Neural crest cell (in vitro differentiated cells): Measurements from ENCODE around the gene RAB6B. TPM values are rescaled to one million over a fixed set of nuclear protein-coding genes. Genes with fewer than 3 reads are reported as not detected.

Experiments used
- DNase-seq: peaks from one replicate; pipeline ENCODE4 v3.0.0; 2021; ENCODE audit warnings: low read depth, mixed read lengths, low spot score
- H3K27ac Mint-ChIP-seq: one replicate; pipeline ENCODE4 v1.8.0; 2021; ENCODE audit warnings: mild to moderate bottlenecking, mixed read lengths; ENCODE audit not compliant: unreplicated experiment
- H3K27me3 Mint-ChIP-seq: 2 replicates; pipeline ENCODE4 v1.8.0; 2021; ENCODE audit warnings: low read depth, mild to moderate bottlenecking, mixed read lengths
- H3K36me3 Mint-ChIP-seq: 2 replicates; pipeline ENCODE4 v1.8.0; 2021; ENCODE audit warnings: low read depth, mild to moderate bottlenecking, mixed read lengths
- H3K4me1 Mint-ChIP-seq: 2 replicates; pipeline ENCODE4 v1.8.0; 2021; ENCODE audit warnings: mixed read lengths
- H3K4me3 Mint-ChIP-seq: one replicate; pipeline ENCODE4 v1.8.0; 2021; ENCODE audit warnings: mild to moderate bottlenecking, mixed read lengths
- H3K9me3 Mint-ChIP-seq: 2 replicates; pipeline ENCODE4 v1.8.0; 2021; ENCODE audit warnings: mixed read lengths
- CTCF ChIP-seq: fragments of 200-600 bp; sonication (generic); conservative IDR thresholded peaks from 2 replicates; pipeline ENCODE4 v1.5.0; 2021; ENCODE audit warnings: antibody characterized with exemption, mild to moderate bottlenecking
- total RNA-seq: library from RNA; stranded (reverse); gene quantifications from 2 replicates; pipeline ENCODE4 v1.2.1, GENCODE V29; 2021

RAB6B gene
- total RNA-seq, 1 donor from 2014 or later, result 15.5 TPM

GRCh38 chr3:133831966-133832801, 63.5 kb downstream of the RAB6B start:
- no peak for DNase-seq
- TF ChIP-seq CTCF, result peak; percentile 25
- H3K36me3 Mint-ChIP-seq, result no peaks in the 10 kb centered on the region
- H3K9me3 Mint-ChIP-seq, result no peaks in the 10 kb centered on the region
- H3K27ac Mint-ChIP-seq, result no peak overlapping the region
- no peaks in the 10 kb centered on the region for H3K27me3 Mint-ChIP-seq
- no peak overlapping the region for H3K4me3 Mint-ChIP-seq
- H3K4me1 Mint-ChIP-seq, result no peaks in the 10 kb centered on the region

GRCh38 chr3:133830071-133830470, 65.6 kb downstream of the RAB6B start:
- H3K9me3 Mint-ChIP-seq, result no peaks in the 10 kb centered on the region
- no peak for DNase-seq
- no peaks in the 10 kb centered on the region for H3K4me1 Mint-ChIP-seq
- no peaks in the 10 kb centered on the region for H3K27me3 Mint-ChIP-seq
- H3K36me3 Mint-ChIP-seq, result peaks cover 11% of the 10 kb centered on the region
- peak overlapping the region; percentile 32 for H3K27ac Mint-ChIP-seq
- no peak for TF ChIP-seq CTCF
- H3K4me3 Mint-ChIP-seq, result no peak overlapping the region

- no peaks in the 10 kb centered on the region for H3K4me1 Mint-ChIP-seq
- no peaks in the 10 kb centered on the region for H3K27me3 Mint-ChIP-seq
- no peak overlapping the region for H3K27ac Mint-ChIP-seq
- H3K9me3 Mint-ChIP-seq, result no peaks in the 10 kb centered on the region
- DNase-seq, result no peak
- H3K36me3 Mint-ChIP-seq, result peaks cover 11% of the 10 kb centered on the region
- no peak overlapping the region for H3K4me3 Mint-ChIP-seq
- no peak for TF ChIP-seq CTCF
These were observed 66.4 kb downstream of the RAB6B start for GRCh38 chr3:133829310-133829707.

- no peaks in the 10 kb centered on the region for H3K4me1 Mint-ChIP-seq
- H3K27me3 Mint-ChIP-seq, result no peaks in the 10 kb centered on the region
- peaks cover 16% of the 10 kb centered on the region for H3K36me3 Mint-ChIP-seq
- peak overlapping the region; percentile 50 for H3K27ac Mint-ChIP-seq
- TF ChIP-seq CTCF, result no peak
- H3K9me3 Mint-ChIP-seq, result no peaks in the 10 kb centered on the region
- DNase-seq, result no peak
- H3K4me3 Mint-ChIP-seq, result no peak overlapping the region
These were observed 66.9 kb downstream of the RAB6B start for GRCh38 chr3:133828576-133829309.

GRCh38 chr3:133827684-133828083, 68.0 kb downstream of the RAB6B start:
- Mint-ChIP-seq H3K9me3 (no peaks in the 10 kb centered on the region), H3K27ac (no peak overlapping the region), H3K36me3 (peaks cover 21% of the 10 kb centered on the region), H3K4me3 (no peak overlapping the region), H3K4me1 (no peaks in the 10 kb centered on the region), H3K27me3 (no peaks in the 10 kb centered on the region)
- DNase-seq, result no peak
- TF ChIP-seq CTCF, result no peak
